Measurements from ENCODE around the gene TCN2. TPM values are rescaled to one million over a fixed set of nuclear protein-coding genes. Genes with fewer than 3 reads are reported as not detected.

The TCN2 gene
- total RNA-seq, 1 experiment from 2014 or later, result 2.2 TPM

DNA sequence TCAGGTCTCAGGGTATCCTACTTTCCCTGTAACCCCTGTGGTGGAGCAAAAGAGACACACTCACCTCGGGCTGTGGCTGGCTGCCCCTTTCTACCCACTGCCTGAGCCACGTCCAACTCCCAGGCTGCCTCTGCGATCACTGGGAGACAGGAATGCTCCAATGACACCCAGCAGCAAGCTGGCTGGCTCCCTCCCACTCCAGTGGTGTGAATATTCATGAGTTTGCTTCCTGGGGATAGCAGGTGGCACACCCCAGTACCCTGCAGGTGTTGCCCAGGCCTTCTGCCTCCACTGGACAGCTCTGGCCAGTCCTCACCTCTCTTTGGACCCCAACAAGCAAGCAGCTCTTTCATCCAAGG, 42.2 kb upstream of the TCN2 start:
- Histone ChIP-seq H3K36me3 (ENCODE audit: control insufficient read depth in 1 of 2, insufficient read depth in 2 of 2, low read length in 2 of 2) (no peaks in the 10 kb centered on the region), H3K9me3 (ENCODE audit: control insufficient read depth in 1 of 2, insufficient read depth in 1 of 2, low read depth in 1 of 2, low read length in 2 of 2) (no peaks in the 10 kb centered on the region), H3K27ac (ENCODE audit: low read depth, low read length) (no peak overlapping the region), H3K4me3 (replicated peaks in 1 of 2; ENCODE audit: low read depth in 1 of 2, low read length in 2 of 2) (no peak overlapping the region), H3K4me2 (ENCODE audit: low read length) (no peak overlapping the region), H3K9me2 (ENCODE audit: insufficient read depth) (no peaks in the 10 kb centered on the region), H4K20me1 (ENCODE audit: insufficient read depth) (no peaks in the 10 kb centered on the region), H3K79me2 (ENCODE audit: insufficient read depth, low read length) (no peaks in the 10 kb centered on the region), H3K27me3 (ENCODE audit: insufficient read depth, low read length) (no peaks in the 10 kb centered on the region; the same call in 1 of the 2 replicates), H2AFZ (ENCODE audit: low read depth, low read length, poor library complexity, severe bottlenecking) (no peak overlapping the region), H3K9ac (ENCODE audit: low read length) (no peak overlapping the region), H3K4me1 (ENCODE audit: control insufficient read depth in 1 of 2, insufficient read depth in 2 of 2, low read length in 2 of 2) (peaks cover 9 to 37% of the 10 kb centered on the region in 2 experiments; a peak in 3 of 4 replicates)
- no peak for DNase-seq (ENCODE audit: low read depth, low spot score)
- POLR2A ChIA-PET, result no interaction called here
- no TSS peak for BruUV-seq (replicated peaks)
- TF ChIP-seq EZH2phosphoT487 (IDR thresholded peaks at IDR 0.05; ENCODE audit: borderline replicate concordance) (no peak), JUND (IDR thresholded peaks at IDR 0.05) (no peak), POLR2A (IDR thresholded peaks at IDR 0.05; ENCODE audit: borderline replicate concordance, extremely low read depth, insufficient read depth, insufficient read length) (no peak), SP1 (IDR thresholded peaks at IDR 0.05; ENCODE audit: low read depth) (no peak), RAD21 (IDR thresholded peaks at IDR 0.05; ENCODE audit: low read depth) (no peak), TCF7L2 (IDR thresholded peaks at IDR 0.05; ENCODE audit: borderline replicate concordance, extremely low read depth, insufficient read depth, insufficient read length) (no peak), YY1 (IDR thresholded peaks at IDR 0.05; ENCODE audit: extremely low read depth, insufficient replicate concordance, low read depth, low read length) (no peak), CBX3 (IDR thresholded peaks at IDR 0.05; ENCODE audit: low read depth) (no peak), ELF1 (IDR thresholded peaks at IDR 0.05; ENCODE audit: borderline replicate concordance, low read depth) (no peak), POLR2AphosphoS5 (IDR thresholded peaks at IDR 0.05; ENCODE audit: low read depth, low read length) (no peak), ZNF274 (IDR thresholded peaks at IDR 0.05; ENCODE audit: low read depth, low read length) (no peak), SIN3A (IDR thresholded peaks at IDR 0.05; ENCODE audit: low read depth) (no peak), FOSL1 (IDR thresholded peaks at IDR 0.05; ENCODE audit: low read depth) (no peak), SRF (IDR thresholded peaks at IDR 0.05; ENCODE audit: low read depth) (no peak), EZH2 (IDR thresholded peaks at IDR 0.05) (no peak)
- TF ChIP-seq, protein P1, sequence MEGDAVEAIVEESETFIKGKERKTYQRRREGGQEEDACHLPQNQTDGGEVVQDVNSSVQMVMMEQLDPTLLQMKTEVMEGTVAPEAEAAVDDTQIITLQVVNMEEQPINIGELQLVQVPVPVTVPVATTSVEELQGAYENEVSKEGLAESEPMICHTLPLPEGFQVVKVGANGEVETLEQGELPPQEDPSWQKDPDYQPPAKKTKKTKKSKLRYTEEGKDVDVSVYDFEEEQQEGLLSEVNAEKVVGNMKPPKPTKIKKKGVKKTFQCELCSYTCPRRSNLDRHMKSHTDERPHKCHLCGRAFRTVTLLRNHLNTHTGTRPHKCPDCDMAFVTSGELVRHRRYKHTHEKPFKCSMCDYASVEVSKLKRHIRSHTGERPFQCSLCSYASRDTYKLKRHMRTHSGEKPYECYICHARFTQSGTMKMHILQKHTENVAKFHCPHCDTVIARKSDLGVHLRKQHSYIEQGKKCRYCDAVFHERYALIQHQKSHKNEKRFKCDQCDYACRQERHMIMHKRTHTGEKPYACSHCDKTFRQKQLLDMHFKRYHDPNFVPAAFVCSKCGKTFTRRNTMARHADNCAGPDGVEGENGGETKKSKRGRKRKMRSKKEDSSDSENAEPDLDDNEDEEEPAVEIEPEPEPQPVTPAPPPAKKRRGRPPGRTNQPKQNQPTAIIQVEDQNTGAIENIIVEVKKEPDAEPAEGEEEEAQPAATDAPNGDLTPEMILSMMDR (IDR thresholded peaks at IDR 0.05 in 2 of 3, conservative IDR thresholded peaks at IDR 0.05 in 1 of 3; ENCODE audit: borderline replicate concordance in 1 of 3, insufficient read depth in 1 of 3, low read depth in 2 of 3, low read length in 2 of 3), result no peak
- TF ChIP-seq, protein P2, sequence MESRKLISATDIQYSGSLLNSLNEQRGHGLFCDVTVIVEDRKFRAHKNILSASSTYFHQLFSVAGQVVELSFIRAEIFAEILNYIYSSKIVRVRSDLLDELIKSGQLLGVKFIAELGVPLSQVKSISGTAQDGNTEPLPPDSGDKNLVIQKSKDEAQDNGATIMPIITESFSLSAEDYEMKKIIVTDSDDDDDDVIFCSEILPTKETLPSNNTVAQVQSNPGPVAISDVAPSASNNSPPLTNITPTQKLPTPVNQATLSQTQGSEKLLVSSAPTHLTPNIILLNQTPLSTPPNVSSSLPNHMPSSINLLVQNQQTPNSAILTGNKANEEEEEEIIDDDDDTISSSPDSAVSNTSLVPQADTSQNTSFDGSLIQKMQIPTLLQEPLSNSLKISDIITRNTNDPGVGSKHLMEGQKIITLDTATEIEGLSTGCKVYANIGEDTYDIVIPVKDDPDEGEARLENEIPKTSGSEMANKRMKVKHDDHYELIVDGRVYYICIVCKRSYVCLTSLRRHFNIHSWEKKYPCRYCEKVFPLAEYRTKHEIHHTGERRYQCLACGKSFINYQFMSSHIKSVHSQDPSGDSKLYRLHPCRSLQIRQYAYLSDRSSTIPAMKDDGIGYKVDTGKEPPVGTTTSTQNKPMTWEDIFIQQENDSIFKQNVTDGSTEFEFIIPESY (IDR thresholded peaks at IDR 0.05; ENCODE audit: extremely low read depth, insufficient replicate concordance, low read length), result no peak
- CTCF ChIA-PET, result no interaction called here
- ATAC-seq, result no peak
- intact Hi-C loops (cut with micrococcal nuclease), result no loop called here
- RAD21 ChIA-PET (ENCODE audit: low non-redundant PET in 1 of 2, low total read pairs in 2 of 2, uncharacterized antibody in 2 of 2, unreplicated experiment in 2 of 2), result no interaction called here

Measured in HCT116 (cell line).